ENCODE results near the gene UGT1A7.

The UGT1A7 gene

GRCh38 chr2:233789554-233789953 lies 107.9 kb downstream of the UGT1A7 start:
- TF ChIP-seq CTCF (IDR thresholded peaks at IDR 0.05): no peak

GRCh38 chr2:233791151-233791882 lies 109.6 kb downstream of the UGT1A7 start:
- no peak for TF ChIP-seq CTCF (IDR thresholded peaks at IDR 0.05)

- no peak for TF ChIP-seq CTCF (IDR thresholded peaks at IDR 0.05)
These were observed 110.2 kb downstream of the UGT1A7 start for GRCh38 chr2:233791883-233792329.

- TF ChIP-seq CTCF (IDR thresholded peaks at IDR 0.05): no peak
These were observed 111.0 kb downstream of the UGT1A7 start for GRCh38 chr2:233792720-233793119.

GRCh38 chr2:233793465-233794127 lies 111.9 kb downstream of the UGT1A7 start:
- no peak for TF ChIP-seq CTCF (IDR thresholded peaks at IDR 0.05)

- TF ChIP-seq CTCF (IDR thresholded peaks at IDR 0.05): no peak
These were observed 112.5 kb downstream of the UGT1A7 start for GRCh38 chr2:233794128-233794658.

- TF ChIP-seq CTCF (IDR thresholded peaks at IDR 0.05): no peak
These were observed 114.1 kb downstream of the UGT1A7 start for GRCh38 chr2:233795735-233796171.

Data from LNCAP (cell line).